HL-60 (cell line): ENCODE measurements around the gene DTD1.

ENCODE experiments used
- DNase-seq, 2 experiments: peaks; one replicate each; pipeline ENCODE4 v3.0.0-alpha.2; 2010 to 2020; ENCODE audit warnings: low read depth in 1 of 2, low spot score in 1 of 2
- H3K27ac ChIP-seq: fragments of 250-450 bp; sonication (Bioruptor Pico); replicated peaks from 2 replicates; pipeline ENCODE4 v1.5.1; 2020; ENCODE audit warnings: mild to moderate bottlenecking, moderate library complexity
- H3K27me3 ChIP-seq: fragments of 250-450 bp; sonication (Bioruptor Pico); 2 replicates; pipeline ENCODE4 v1.5.1; 2021; ENCODE audit warnings: mild to moderate bottlenecking, moderate library complexity; ENCODE audit not compliant: insufficient read depth, poor library complexity, severe bottlenecking
- H3K4me3 ChIP-seq: replicated peaks from 2 replicates; pipeline ENCODE4 v1.5.1; 2011; ENCODE audit warnings: mild to moderate bottlenecking, control low read depth, low read length; ENCODE audit not compliant: insufficient read depth
- GABPA ChIP-seq: IDR thresholded peaks from 2 replicates; pipeline ENCODE4 v1.6.1; 2012; ENCODE audit warnings: low read depth
- POLR2AphosphoS5 ChIP-seq: IDR thresholded peaks from 2 replicates; pipeline ENCODE4 v1.6.1; 2012; ENCODE audit warnings: low read depth
- REST ChIP-seq: IDR thresholded peaks from 2 replicates; pipeline ENCODE4 v1.6.1; 2012; ENCODE audit warnings: low read depth; ENCODE audit not compliant: insufficient replicate concordance
- SPI1 ChIP-seq: IDR thresholded peaks from 2 replicates; pipeline ENCODE4 v1.6.1; 2012; ENCODE audit warnings: low read depth, mild to moderate bottlenecking, borderline replicate concordance
- TF ChIP-seq, protein P1 (sequence below): IDR thresholded peaks from one replicate; pipeline ENCODE4 v1.5.1; 2011; ENCODE audit warnings: low read length, control low read depth, inconsistent platforms; ENCODE audit not compliant: insufficient read depth

Gene DTD1

DNA sequence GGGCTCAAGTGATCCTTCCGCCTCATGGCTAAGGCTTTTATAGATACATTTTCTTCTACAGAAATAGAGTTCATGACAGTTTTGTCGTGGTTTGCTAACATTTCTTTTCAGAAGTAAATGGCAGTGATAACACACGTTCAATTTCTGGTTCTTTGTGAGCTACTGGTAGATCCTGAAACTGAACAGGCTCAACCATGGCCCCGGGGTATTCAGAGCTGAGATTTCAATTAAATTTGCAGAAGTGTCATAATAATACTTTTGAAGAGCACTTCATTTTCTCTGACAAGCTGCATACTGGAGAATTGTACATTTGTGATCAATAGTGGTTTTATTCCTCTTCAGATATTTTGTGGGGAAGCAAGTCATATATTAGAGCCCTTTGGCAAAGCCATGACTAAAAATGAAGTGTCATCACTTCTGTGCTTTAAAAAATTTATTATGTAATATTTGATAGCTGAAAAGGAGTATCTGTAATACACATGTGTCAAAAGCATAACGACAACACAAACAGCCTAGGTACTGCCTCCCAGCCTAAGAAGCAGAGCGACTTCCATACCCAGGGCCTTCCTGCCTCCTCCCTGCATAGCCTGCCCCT lies 141.5 kb downstream of the DTD1 start:
- no peak overlapping the region for H3K4me3 ChIP-seq
- H3K27ac ChIP-seq = no peak overlapping the region
- no peak for TF ChIP-seq POLR2AphosphoS5
- TF ChIP-seq REST = no peak
- TF ChIP-seq SPI1 = no peak
- TF ChIP-seq, protein P1, sequence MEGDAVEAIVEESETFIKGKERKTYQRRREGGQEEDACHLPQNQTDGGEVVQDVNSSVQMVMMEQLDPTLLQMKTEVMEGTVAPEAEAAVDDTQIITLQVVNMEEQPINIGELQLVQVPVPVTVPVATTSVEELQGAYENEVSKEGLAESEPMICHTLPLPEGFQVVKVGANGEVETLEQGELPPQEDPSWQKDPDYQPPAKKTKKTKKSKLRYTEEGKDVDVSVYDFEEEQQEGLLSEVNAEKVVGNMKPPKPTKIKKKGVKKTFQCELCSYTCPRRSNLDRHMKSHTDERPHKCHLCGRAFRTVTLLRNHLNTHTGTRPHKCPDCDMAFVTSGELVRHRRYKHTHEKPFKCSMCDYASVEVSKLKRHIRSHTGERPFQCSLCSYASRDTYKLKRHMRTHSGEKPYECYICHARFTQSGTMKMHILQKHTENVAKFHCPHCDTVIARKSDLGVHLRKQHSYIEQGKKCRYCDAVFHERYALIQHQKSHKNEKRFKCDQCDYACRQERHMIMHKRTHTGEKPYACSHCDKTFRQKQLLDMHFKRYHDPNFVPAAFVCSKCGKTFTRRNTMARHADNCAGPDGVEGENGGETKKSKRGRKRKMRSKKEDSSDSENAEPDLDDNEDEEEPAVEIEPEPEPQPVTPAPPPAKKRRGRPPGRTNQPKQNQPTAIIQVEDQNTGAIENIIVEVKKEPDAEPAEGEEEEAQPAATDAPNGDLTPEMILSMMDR = no peak
- TF ChIP-seq GABPA = no peak
- DNase-seq = no peak
- H3K27me3 ChIP-seq = no peaks in the 10 kb centered on the region

- Histone ChIP-seq H3K4me3 (no peak overlapping the region), H3K27me3 (no peaks in the 10 kb centered on the region), H3K27ac (no peak overlapping the region)
- DNase-seq = no peak
- TF ChIP-seq SPI1 = no peak
These were observed 144.1 kb downstream of the DTD1 start for GRCh38 chr20:18731940-18732339.

GRCh38 chr20:18734525-18735189 lies 146.8 kb downstream of the DTD1 start:
- no peaks in the 10 kb centered on the region for H3K27me3 ChIP-seq
- H3K27ac ChIP-seq = no peak overlapping the region
- TF ChIP-seq POLR2AphosphoS5 = no peak
- no peak for TF ChIP-seq GABPA
- TF ChIP-seq, protein P1 = no peak
- no peak for TF ChIP-seq REST
- TF ChIP-seq SPI1 = no peak
- DNase-seq = no peak
- H3K4me3 ChIP-seq = no peak overlapping the region

GRCh38 chr20:18737140-18737539 lies 149.3 kb downstream of the DTD1 start:
- H3K27ac ChIP-seq = no peak overlapping the region
- no peak overlapping the region for H3K4me3 ChIP-seq
- no peaks in the 10 kb centered on the region for H3K27me3 ChIP-seq
- DNase-seq = no peak
- TF ChIP-seq REST = no peak
- no peak for TF ChIP-seq POLR2AphosphoS5
- no peak for TF ChIP-seq SPI1
- TF ChIP-seq GABPA = no peak
- TF ChIP-seq, protein P1 = no peak
